Neural cell (in vitro differentiated cells): ENCODE measurements around the gene STMP1. TPM values are rescaled to one million over a fixed set of nuclear protein-coding genes. Genes with fewer than 3 reads are reported as not detected.

Experiments used
- H2AFZ ChIP-seq: fragments of 200-600, 300-800 bp; sonication (generic), shearing (Covaris generic); 2 replicates; pipeline ENCODE4 v1.6.0; 2014; ENCODE audit warnings: low read depth, mild to moderate bottlenecking, antibody characterized with exemption, low read length, moderate library complexity
- H3F3A ChIP-seq: fragments of 200-600 bp; shearing (Covaris generic); 2 replicates; pipeline ENCODE4 v1.6.1; 2016; ENCODE audit warnings: mild to moderate bottlenecking, moderate library complexity, mixed read lengths, antibody characterized with exemption, low read length; ENCODE audit not compliant: insufficient read depth, poor library complexity, severe bottlenecking
- H3K27ac ChIP-seq: fragments of 200-600, 300-800 bp; sonication (generic), shearing (Covaris generic); 2 replicates; pipeline ENCODE4 v1.5.1; 2014; ENCODE audit warnings: mild to moderate bottlenecking, low read length, moderate library complexity
- H3K27me3 ChIP-seq: fragments of 300-800, 200-600 bp; sonication (generic), shearing (Covaris generic); 2 replicates; pipeline ENCODE4 v1.6.0; 2014; ENCODE audit warnings: mild to moderate bottlenecking, low read depth, low read length, moderate library complexity; ENCODE audit not compliant: insufficient read depth
- H3K36me3 ChIP-seq: fragments of 300-800, 200-600 bp; sonication (generic), shearing (Covaris generic); 2 replicates; pipeline ENCODE4 v1.5.1; 2014; ENCODE audit warnings: mild to moderate bottlenecking, antibody characterized with exemption, low read length, moderate library complexity; ENCODE audit not compliant: insufficient read depth
- H3K4me2 ChIP-seq: fragments of 300-800, 200-600 bp; sonication (generic), shearing (Covaris generic); 2 replicates; pipeline ENCODE4 v1.6.0; 2014; ENCODE audit warnings: mild to moderate bottlenecking, low read length
- H3K4me3 ChIP-seq: fragments of 300-800, 200-600 bp; sonication (generic), shearing (Covaris generic); 2 replicates; pipeline ENCODE4 v1.5.1; 2014; ENCODE audit warnings: mild to moderate bottlenecking, low read length, moderate library complexity
- H3K79me2 ChIP-seq: fragments of 200-600 bp; shearing (Covaris generic); replicated peaks from 2 replicates; pipeline ENCODE4 v1.6.0; 2014; ENCODE audit warnings: mild to moderate bottlenecking, low read length, moderate library complexity; ENCODE audit not compliant: insufficient read depth
- H3K9ac ChIP-seq: fragments of 300-800, 200-600 bp; sonication (generic), shearing (Covaris generic); 2 replicates; pipeline ENCODE4 v1.6.1; 2016; ENCODE audit warnings: mild to moderate bottlenecking, low read length, mixed read lengths
- H3K9me2 ChIP-seq: fragments of 200-600 bp; shearing (Covaris generic); 2 replicates; pipeline ENCODE4 v1.6.1; 2016; ENCODE audit warnings: mild to moderate bottlenecking, low read length, mixed read lengths; ENCODE audit not compliant: insufficient read depth
- H3K9me3 ChIP-seq: fragments of 200-600, 300-800 bp; sonication (generic), shearing (Covaris generic); 2 replicates; pipeline ENCODE4 v1.6.1; 2016; ENCODE audit warnings: mild to moderate bottlenecking, mixed run types, low read length, moderate library complexity, mixed read lengths
- H4K20me1 ChIP-seq: fragments of 200-600 bp; shearing (Covaris generic); 2 replicates; pipeline ENCODE4 v1.6.1; 2016; ENCODE audit warnings: mild to moderate bottlenecking, mixed run types; ENCODE audit not compliant: insufficient read depth
- EP300 ChIP-seq: fragments of 450-650 bp; conservative IDR thresholded peaks from 2 replicates; pipeline ENCODE4 v1.6.1; 2014; ENCODE audit warnings: antibody characterized with exemption, mild to moderate bottlenecking, moderate library complexity; ENCODE audit not compliant: poor library complexity, severe bottlenecking
- EZH2 ChIP-seq: fragments of 200-600, 300-800 bp; shearing (Covaris generic), sonication (generic); IDR thresholded peaks from 2 replicates; pipeline ENCODE4 v1.6.1; 2014; ENCODE audit warnings: antibody characterized with exemption, low read length, borderline replicate concordance, mild to moderate bottlenecking; ENCODE audit not compliant: insufficient read depth, poor library complexity, severe bottlenecking
- MXI1 ChIP-seq: fragments of 450-650 bp; conservative IDR thresholded peaks from 2 replicates; pipeline ENCODE4 v1.6.1; 2014; ENCODE audit warnings: antibody characterized with exemption, mild to moderate bottlenecking; ENCODE audit not compliant: poor library complexity, severe bottlenecking
- POLR2AphosphoS5 ChIP-seq: IDR thresholded peaks from 2 replicates; pipeline ENCODE4 v1.6.1; 2012
- RAD21 ChIP-seq: fragments of 450-650 bp; conservative IDR thresholded peaks from 2 replicates; pipeline ENCODE4 v1.6.1; 2014; ENCODE audit warnings: antibody characterized with exemption, mild to moderate bottlenecking, moderate library complexity
- REST ChIP-seq: IDR thresholded peaks from 2 replicates; pipeline ENCODE4 v1.6.1; 2012; ENCODE audit warnings: borderline replicate concordance
- SMC3 ChIP-seq: fragments of 450-650 bp; conservative IDR thresholded peaks from 2 replicates; pipeline ENCODE4 v1.6.1; 2014; ENCODE audit warnings: antibody characterized with exemption, mild to moderate bottlenecking, moderate library complexity; ENCODE audit not compliant: poor library complexity
- TAF1 ChIP-seq: IDR thresholded peaks from 2 replicates; pipeline ENCODE4 v1.6.1; 2012; ENCODE audit warnings: low read depth
- polyA plus RNA-seq: library from polyadenylated mRNA; depleted of rRNA; stranded (reverse); fragments of >200 nt; gene quantifications from 2 replicates; pipeline ENCODE4 v1.2.3, GENCODE V29; 2014
- TF ChIP-seq, protein P1 (sequence below): fragments of 450-650 bp; IDR thresholded peaks from 2 replicates; pipeline ENCODE4 v1.5.1; 2014; ENCODE audit warnings: antibody characterized with exemption, mild to moderate bottlenecking, moderate library complexity; ENCODE audit not compliant: poor library complexity, severe bottlenecking

STMP1 gene
- polyA plus RNA-seq, 1 donor from 2014 or later: 81.6 TPM

DNA sequence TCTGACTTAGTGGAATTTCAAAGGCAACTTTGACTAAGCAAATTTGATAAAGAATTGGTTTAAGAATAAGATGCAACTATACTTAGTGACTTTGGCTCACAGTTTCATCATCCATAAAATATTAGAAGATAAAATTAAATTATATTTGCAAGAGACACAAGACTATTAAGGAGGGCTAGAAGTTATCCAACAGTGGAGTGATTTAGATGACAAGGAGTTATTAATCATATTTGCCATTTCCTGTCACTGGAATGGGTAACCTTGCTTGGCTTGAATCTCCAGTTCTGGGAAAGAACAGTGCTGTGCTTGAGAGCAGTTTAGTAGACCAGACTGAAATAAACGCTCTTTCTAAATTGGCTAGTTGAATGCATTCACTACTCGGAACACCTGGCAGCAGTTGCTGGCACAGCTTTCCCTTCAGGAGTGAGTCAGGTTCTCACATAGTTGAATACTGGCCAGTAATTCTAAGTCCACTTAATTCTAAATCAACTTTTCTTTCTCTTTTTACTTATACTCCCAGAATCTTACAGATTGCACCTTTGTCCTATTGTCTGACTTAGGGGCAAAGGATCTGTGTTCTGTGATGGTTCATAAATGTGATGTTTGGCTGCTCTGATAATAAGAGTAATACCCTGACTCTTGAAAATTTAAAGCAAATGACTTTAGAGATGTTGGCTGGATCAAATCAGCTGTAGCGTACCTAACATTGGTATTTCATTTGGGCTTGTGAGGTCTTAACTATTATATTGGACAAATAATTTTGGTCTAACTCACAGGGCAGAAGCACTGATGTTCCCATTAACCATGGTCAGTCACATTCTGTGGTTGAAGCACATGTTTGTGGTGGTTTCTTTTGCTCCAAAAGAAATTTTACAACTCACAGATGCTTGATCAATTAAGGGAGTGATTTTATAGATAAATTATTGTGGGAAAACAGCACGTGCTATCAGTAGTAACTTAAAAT lies 16.6 kb downstream of the STMP1 start:
- Histone ChIP-seq H3K4me2 (no peak overlapping the region), H3K9me3 (no peaks in the 10 kb centered on the region), H3K4me3 (no peak overlapping the region), H3K79me2 (peaks cover 7% of the 10 kb centered on the region), H3K9me2 (no peaks in the 10 kb centered on the region), H3K27ac (no peak overlapping the region), H3K27me3 (no peaks in the 10 kb centered on the region), H3F3A (no peaks in the 10 kb centered on the region), H3K9ac (no peak overlapping the region), H2AFZ (no peak overlapping the region), H4K20me1 (no peaks in the 10 kb centered on the region), H3K36me3 (peaks cover 8% of the 10 kb centered on the region)
- no peak for TF ChIP-seq TAF1
- no peak for TF ChIP-seq POLR2AphosphoS5

GRCh38 chr7:135681762-135682161 lies 19.4 kb downstream of the STMP1 start:
- Histone ChIP-seq H3K9me2 (no peaks in the 10 kb centered on the region), H3K4me2 (no peak overlapping the region), H2AFZ (no peak overlapping the region), H3K9me3 (no peaks in the 10 kb centered on the region), H3K9ac (no peak overlapping the region), H3K27me3 (no peaks in the 10 kb centered on the region), H3K4me3 (no peak overlapping the region), H3K27ac (no peak overlapping the region), H3K36me3 (peaks cover 3% of the 10 kb centered on the region), H3K79me2 (peaks cover 3% of the 10 kb centered on the region), H3F3A (no peaks in the 10 kb centered on the region), H4K20me1 (no peaks in the 10 kb centered on the region)
- TF ChIP-seq, protein P1, sequence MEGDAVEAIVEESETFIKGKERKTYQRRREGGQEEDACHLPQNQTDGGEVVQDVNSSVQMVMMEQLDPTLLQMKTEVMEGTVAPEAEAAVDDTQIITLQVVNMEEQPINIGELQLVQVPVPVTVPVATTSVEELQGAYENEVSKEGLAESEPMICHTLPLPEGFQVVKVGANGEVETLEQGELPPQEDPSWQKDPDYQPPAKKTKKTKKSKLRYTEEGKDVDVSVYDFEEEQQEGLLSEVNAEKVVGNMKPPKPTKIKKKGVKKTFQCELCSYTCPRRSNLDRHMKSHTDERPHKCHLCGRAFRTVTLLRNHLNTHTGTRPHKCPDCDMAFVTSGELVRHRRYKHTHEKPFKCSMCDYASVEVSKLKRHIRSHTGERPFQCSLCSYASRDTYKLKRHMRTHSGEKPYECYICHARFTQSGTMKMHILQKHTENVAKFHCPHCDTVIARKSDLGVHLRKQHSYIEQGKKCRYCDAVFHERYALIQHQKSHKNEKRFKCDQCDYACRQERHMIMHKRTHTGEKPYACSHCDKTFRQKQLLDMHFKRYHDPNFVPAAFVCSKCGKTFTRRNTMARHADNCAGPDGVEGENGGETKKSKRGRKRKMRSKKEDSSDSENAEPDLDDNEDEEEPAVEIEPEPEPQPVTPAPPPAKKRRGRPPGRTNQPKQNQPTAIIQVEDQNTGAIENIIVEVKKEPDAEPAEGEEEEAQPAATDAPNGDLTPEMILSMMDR: no peak
- TF ChIP-seq REST (no peak), MXI1 (no peak), TAF1 (no peak), RAD21 (no peak), EZH2 (no peak), SMC3 (no peak), POLR2AphosphoS5 (no peak), EP300 (no peak)
